Measurements from ENCODE around the gene NCR2.
"Not testable (repeated sequence)": the region's sequence is repeated elsewhere in the genome, so short reads cannot be mapped to it uniquely, and the experiment has no call there.

The NCR2 gene

GRCh38 chr6:41294214-41294872 is 41.1 kb upstream of the NCR2 start:
- TF ChIP-seq, protein P1, sequence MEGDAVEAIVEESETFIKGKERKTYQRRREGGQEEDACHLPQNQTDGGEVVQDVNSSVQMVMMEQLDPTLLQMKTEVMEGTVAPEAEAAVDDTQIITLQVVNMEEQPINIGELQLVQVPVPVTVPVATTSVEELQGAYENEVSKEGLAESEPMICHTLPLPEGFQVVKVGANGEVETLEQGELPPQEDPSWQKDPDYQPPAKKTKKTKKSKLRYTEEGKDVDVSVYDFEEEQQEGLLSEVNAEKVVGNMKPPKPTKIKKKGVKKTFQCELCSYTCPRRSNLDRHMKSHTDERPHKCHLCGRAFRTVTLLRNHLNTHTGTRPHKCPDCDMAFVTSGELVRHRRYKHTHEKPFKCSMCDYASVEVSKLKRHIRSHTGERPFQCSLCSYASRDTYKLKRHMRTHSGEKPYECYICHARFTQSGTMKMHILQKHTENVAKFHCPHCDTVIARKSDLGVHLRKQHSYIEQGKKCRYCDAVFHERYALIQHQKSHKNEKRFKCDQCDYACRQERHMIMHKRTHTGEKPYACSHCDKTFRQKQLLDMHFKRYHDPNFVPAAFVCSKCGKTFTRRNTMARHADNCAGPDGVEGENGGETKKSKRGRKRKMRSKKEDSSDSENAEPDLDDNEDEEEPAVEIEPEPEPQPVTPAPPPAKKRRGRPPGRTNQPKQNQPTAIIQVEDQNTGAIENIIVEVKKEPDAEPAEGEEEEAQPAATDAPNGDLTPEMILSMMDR (IDR thresholded peaks at IDR 0.05; ENCODE audit: low read length), result no peak
- TF ChIP-seq EZH2 (IDR thresholded peaks at IDR 0.05; ENCODE audit: borderline replicate concordance, low read length), result no peak
- Histone ChIP-seq H3K4me1 (ENCODE audit: insufficient read depth, low read length, severe bottlenecking) (no peaks in the 10 kb centered on the region), H3K27me3 (ENCODE audit: insufficient read depth, low read length) (0 out of 2 replicates have a peak, but pooled peaks cover 5% of the 10 kb centered on the region), H3F3A (ENCODE audit: insufficient read depth, low read length) (no peaks in the 10 kb centered on the region), H3K9me3 (ENCODE audit: low read length) (no peaks in the 10 kb centered on the region), H4K20me1 (ENCODE audit: insufficient read depth, low read length) (no peaks in the 10 kb centered on the region), H3K9ac (ENCODE audit: low read length) (no peak overlapping the region), H2AFZ (ENCODE audit: low read length) (no peak overlapping the region), H3K36me3 (ENCODE audit: insufficient read depth, low read length) (no peaks in the 10 kb centered on the region), H3K4me2 (ENCODE audit: low read length) (no peak overlapping the region), H3K79me2 (ENCODE audit: insufficient read depth, low read length) (no peaks in the 10 kb centered on the region), H3K4me3 (ENCODE audit: low read depth, low read length, poor library complexity, severe bottlenecking) (no peak overlapping the region), H3K27ac (ENCODE audit: low read depth, low read length, poor library complexity, severe bottlenecking) (no peak overlapping the region), H3K9me2 (ENCODE audit: low read depth, low read length) (no peaks in the 10 kb centered on the region)

DNA sequence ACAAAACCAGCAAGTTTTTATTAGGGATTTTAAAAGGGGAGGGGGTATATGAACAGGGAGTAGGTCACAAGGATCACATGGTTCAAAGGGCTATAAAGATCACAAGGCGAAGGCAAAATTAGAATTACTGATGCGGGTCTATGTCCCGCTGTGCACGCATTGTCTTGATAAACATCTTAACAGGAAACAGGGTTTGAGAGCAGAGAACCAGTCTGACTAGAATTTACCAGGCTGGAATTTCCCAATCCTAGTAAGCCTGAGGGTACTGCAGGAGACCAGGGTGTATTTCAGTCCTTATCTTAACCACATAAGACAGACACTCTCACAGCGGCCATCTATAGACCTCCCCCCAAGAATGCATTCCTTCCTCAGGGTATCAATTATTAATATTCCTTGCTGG is 38.2 kb upstream of the NCR2 start:
- H4K20me1 ChIP-seq (ENCODE audit: insufficient read depth, low read length); H3K9me2 ChIP-seq (ENCODE audit: low read depth, low read length); H3K36me3 ChIP-seq (ENCODE audit: insufficient read depth, low read length); H3K9ac ChIP-seq (ENCODE audit: low read length); H3K4me2 ChIP-seq (ENCODE audit: low read length); H3K9me3 ChIP-seq (ENCODE audit: low read length); H2AFZ ChIP-seq (ENCODE audit: low read length); H3K4me3 ChIP-seq (ENCODE audit: low read depth, low read length, poor library complexity, severe bottlenecking); H3K79me2 ChIP-seq (ENCODE audit: insufficient read depth, low read length); H3F3A ChIP-seq (ENCODE audit: insufficient read depth, low read length); H3K27me3 ChIP-seq (ENCODE audit: insufficient read depth, low read length); H3K4me1 ChIP-seq (ENCODE audit: insufficient read depth, low read length, severe bottlenecking); H3K27ac ChIP-seq (ENCODE audit: low read depth, low read length, poor library complexity, severe bottlenecking): not testable (repeated sequence)

DNA sequence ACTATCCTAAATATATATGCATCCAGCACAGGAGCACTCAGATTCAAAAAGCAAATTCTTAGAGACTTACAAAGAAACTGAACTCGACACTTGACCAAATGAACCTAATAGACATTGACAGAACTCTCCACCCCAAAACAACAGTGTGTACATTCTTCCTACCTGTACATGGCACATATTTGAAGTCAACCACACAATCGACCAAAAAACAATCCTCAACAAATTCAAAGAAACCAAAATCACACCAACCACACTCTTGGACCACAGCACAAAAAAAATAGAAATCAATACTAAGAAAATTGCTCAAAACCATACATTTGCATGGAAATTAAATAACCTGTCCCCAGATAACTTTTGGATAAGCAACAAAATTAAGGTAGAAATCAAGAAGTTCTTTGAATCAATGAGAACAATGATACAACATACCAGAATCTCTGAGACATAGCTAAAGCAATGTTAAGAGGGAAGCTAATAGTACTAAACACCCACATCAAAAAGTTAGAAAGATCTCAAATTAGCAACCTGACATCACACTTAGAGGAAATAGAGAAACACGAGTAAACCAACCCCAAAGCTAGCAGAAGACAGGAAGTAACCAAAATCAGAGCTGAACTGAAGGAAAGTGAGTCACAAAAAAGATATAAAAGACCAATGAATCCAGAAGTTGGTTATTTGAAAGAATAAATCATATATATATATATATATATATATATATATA is 36.5 kb upstream of the NCR2 start:
- H3K4me2 ChIP-seq (ENCODE audit: low read length), result no peak overlapping the region
- no peaks in the 10 kb centered on the region for H4K20me1 ChIP-seq (ENCODE audit: insufficient read depth, low read length)
- no peaks in the 10 kb centered on the region for H3K9me2 ChIP-seq (ENCODE audit: low read depth, low read length)
- no peaks in the 10 kb centered on the region for H3K4me1 ChIP-seq (ENCODE audit: insufficient read depth, low read length, severe bottlenecking)
- no peaks in the 10 kb centered on the region for H3K79me2 ChIP-seq (ENCODE audit: insufficient read depth, low read length)
- TF ChIP-seq, protein P1 (IDR thresholded peaks at IDR 0.05; ENCODE audit: low read length), result no peak
- H3K9ac ChIP-seq (ENCODE audit: low read length), result no peak overlapping the region
- no peaks in the 10 kb centered on the region for H3K27me3 ChIP-seq (ENCODE audit: insufficient read depth, low read length)
- no peak overlapping the region for H2AFZ ChIP-seq (ENCODE audit: low read length)
- no peak overlapping the region for H3K27ac ChIP-seq (ENCODE audit: low read depth, low read length, poor library complexity, severe bottlenecking)
- no peaks in the 10 kb centered on the region for H3K36me3 ChIP-seq (ENCODE audit: insufficient read depth, low read length)
- no peaks in the 10 kb centered on the region for H3F3A ChIP-seq (ENCODE audit: insufficient read depth, low read length)
- H3K4me3 ChIP-seq (ENCODE audit: low read depth, low read length, poor library complexity, severe bottlenecking), result no peak overlapping the region
- H3K9me3 ChIP-seq (ENCODE audit: low read length), result no peaks in the 10 kb centered on the region

DNA sequence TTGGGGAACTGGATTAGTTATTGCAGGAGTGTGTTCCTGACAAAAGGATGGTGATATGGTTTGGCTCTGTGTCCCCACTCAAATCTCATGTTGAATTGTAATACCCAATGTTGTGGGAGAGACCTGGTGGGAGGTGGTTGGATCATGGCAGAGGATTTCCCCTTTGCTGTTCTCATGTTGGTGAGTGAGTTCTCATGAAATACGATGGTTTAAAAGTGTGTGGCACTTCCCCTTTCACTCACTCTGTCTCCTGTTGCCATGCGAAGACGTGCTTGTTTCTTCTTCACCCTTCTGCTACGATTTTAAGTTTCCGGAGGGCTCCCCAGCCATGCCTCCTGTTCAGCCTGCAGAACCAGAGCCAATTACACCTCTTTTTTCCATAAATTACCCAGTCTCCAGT is 32.8 kb upstream of the NCR2 start:
- Histone ChIP-seq H2AFZ (ENCODE audit: low read length) (no peak overlapping the region), H3K27ac (ENCODE audit: low read depth, low read length, poor library complexity, severe bottlenecking) (no peak overlapping the region), H3K4me1 (ENCODE audit: insufficient read depth, low read length, severe bottlenecking) (no peaks in the 10 kb centered on the region), H3K27me3 (ENCODE audit: insufficient read depth, low read length) (no peaks in the 10 kb centered on the region), H3K36me3 (ENCODE audit: insufficient read depth, low read length) (no peaks in the 10 kb centered on the region), H3K9me3 (ENCODE audit: low read length) (no peaks in the 10 kb centered on the region), H3K9me2 (ENCODE audit: low read depth, low read length) (no peaks in the 10 kb centered on the region), H4K20me1 (ENCODE audit: insufficient read depth, low read length) (no peaks in the 10 kb centered on the region), H3K79me2 (ENCODE audit: insufficient read depth, low read length) (no peaks in the 10 kb centered on the region), H3K4me2 (ENCODE audit: low read length) (no peak overlapping the region), H3K9ac (ENCODE audit: low read length) (no peak overlapping the region), H3F3A (ENCODE audit: insufficient read depth, low read length) (no peaks in the 10 kb centered on the region), H3K4me3 (ENCODE audit: low read depth, low read length, poor library complexity, severe bottlenecking) (no peak overlapping the region)
- TF ChIP-seq, protein P1 (IDR thresholded peaks at IDR 0.05; ENCODE audit: low read length), result no peak
- TF ChIP-seq EZH2 (IDR thresholded peaks at IDR 0.05; ENCODE audit: borderline replicate concordance, low read length), result no peak
